ENCODE data around the gene RALGPS1.
"Not testable (repeated sequence)": the region's sequence is repeated elsewhere in the genome, so short reads cannot be mapped to it uniquely, and the experiment has no call there.

RALGPS1 gene

GRCh38 chr9:127140842-127141675 is 226.5 kb downstream of the RALGPS1 start:
- H3K4me3 ChIP-seq (ENCODE audit: low read depth, low read length): no peak overlapping the region
- H3K9ac ChIP-seq (ENCODE audit: low read depth, low read length): no peak overlapping the region
- no peaks in the 10 kb centered on the region for H3K36me3 ChIP-seq (ENCODE audit: control insufficient read depth, insufficient read depth, low read length)
- H3K4me1 ChIP-seq (ENCODE audit: control insufficient read depth, insufficient read depth, low read length): peaks cover 17% of the 10 kb centered on the region
- no peaks in the 10 kb centered on the region for H3K27me3 ChIP-seq (ENCODE audit: control insufficient read depth, insufficient read depth, low read length)
- H3K9me3 ChIP-seq (ENCODE audit: control insufficient read depth, insufficient read depth, low read length): no peaks in the 10 kb centered on the region
- no peak overlapping the region for H3K27ac ChIP-seq (ENCODE audit: low read depth, low read length)

GRCh38 chr9:127142291-127142690 is 227.7 kb downstream of the RALGPS1 start:
- no peaks in the 10 kb centered on the region for H3K9me3 ChIP-seq (ENCODE audit: control insufficient read depth, insufficient read depth, low read length)
- no peaks in the 10 kb centered on the region for H3K36me3 ChIP-seq (ENCODE audit: control insufficient read depth, insufficient read depth, low read length)
- H3K27me3 ChIP-seq (ENCODE audit: control insufficient read depth, insufficient read depth, low read length): no peaks in the 10 kb centered on the region
- H3K9ac ChIP-seq (ENCODE audit: low read depth, low read length): no peak overlapping the region
- no peak overlapping the region for H3K27ac ChIP-seq (ENCODE audit: low read depth, low read length)
- peaks cover 17% of the 10 kb centered on the region for H3K4me1 ChIP-seq (ENCODE audit: control insufficient read depth, insufficient read depth, low read length)
- H3K4me3 ChIP-seq (ENCODE audit: low read depth, low read length): no peak overlapping the region

- no peaks in the 10 kb centered on the region for H3K27me3 ChIP-seq (ENCODE audit: control insufficient read depth, insufficient read depth, low read length)
- H3K9me3 ChIP-seq (ENCODE audit: control insufficient read depth, insufficient read depth, low read length): no peaks in the 10 kb centered on the region
- H3K4me3 ChIP-seq (ENCODE audit: low read depth, low read length): no peak overlapping the region
- H3K36me3 ChIP-seq (ENCODE audit: control insufficient read depth, insufficient read depth, low read length): no peaks in the 10 kb centered on the region
- H3K9ac ChIP-seq (ENCODE audit: low read depth, low read length): no peak overlapping the region
- H3K27ac ChIP-seq (ENCODE audit: low read depth, low read length): no peak overlapping the region
- H3K4me1 ChIP-seq (ENCODE audit: control insufficient read depth, insufficient read depth, low read length): peaks cover 17% of the 10 kb centered on the region
These were observed 228.4 kb downstream of the RALGPS1 start for GRCh38 chr9:127142931-127143464.

GRCh38 chr9:127143920-127144465 is 229.4 kb downstream of the RALGPS1 start:
- Histone ChIP-seq H3K27me3 (ENCODE audit: control insufficient read depth, insufficient read depth, low read length) (no peaks in the 10 kb centered on the region), H3K9ac (ENCODE audit: low read depth, low read length) (no peak overlapping the region), H3K9me3 (ENCODE audit: control insufficient read depth, insufficient read depth, low read length) (no peaks in the 10 kb centered on the region), H3K36me3 (ENCODE audit: control insufficient read depth, insufficient read depth, low read length) (no peaks in the 10 kb centered on the region), H3K4me3 (ENCODE audit: low read depth, low read length) (no peak overlapping the region), H3K4me1 (ENCODE audit: control insufficient read depth, insufficient read depth, low read length) (peaks cover 17% of the 10 kb centered on the region), H3K27ac (ENCODE audit: low read depth, low read length) (no peak overlapping the region)

GRCh38 chr9:127144670-127145445 is 230.3 kb downstream of the RALGPS1 start:
- Histone ChIP-seq H3K36me3 (ENCODE audit: control insufficient read depth, insufficient read depth, low read length) (no peaks in the 10 kb centered on the region), H3K4me3 (ENCODE audit: low read depth, low read length) (no peak overlapping the region), H3K4me1 (ENCODE audit: control insufficient read depth, insufficient read depth, low read length) (peaks cover 17% of the 10 kb centered on the region), H3K27me3 (ENCODE audit: control insufficient read depth, insufficient read depth, low read length) (no peaks in the 10 kb centered on the region), H3K9ac (ENCODE audit: low read depth, low read length) (no peak overlapping the region), H3K9me3 (ENCODE audit: control insufficient read depth, insufficient read depth, low read length) (no peaks in the 10 kb centered on the region), H3K27ac (ENCODE audit: low read depth, low read length) (no peak overlapping the region)

GRCh38 chr9:127146841-127147240 is 232.3 kb downstream of the RALGPS1 start:
- not testable (repeated sequence) for H3K9me3 ChIP-seq (ENCODE audit: control insufficient read depth, insufficient read depth, low read length); H3K9ac ChIP-seq (ENCODE audit: low read depth, low read length); H3K27ac ChIP-seq (ENCODE audit: low read depth, low read length); H3K36me3 ChIP-seq (ENCODE audit: control insufficient read depth, insufficient read depth, low read length); H3K27me3 ChIP-seq (ENCODE audit: control insufficient read depth, insufficient read depth, low read length); H3K4me3 ChIP-seq (ENCODE audit: low read depth, low read length)
- peaks cover 16% of the 10 kb centered on the region for H3K4me1 ChIP-seq (ENCODE audit: control insufficient read depth, insufficient read depth, low read length)

GRCh38 chr9:127147251-127147650 is 232.7 kb downstream of the RALGPS1 start:
- H3K27ac ChIP-seq (ENCODE audit: low read depth, low read length): no peak overlapping the region
- no peak overlapping the region for H3K9ac ChIP-seq (ENCODE audit: low read depth, low read length)
- H3K36me3 ChIP-seq (ENCODE audit: control insufficient read depth, insufficient read depth, low read length): no peaks in the 10 kb centered on the region
- H3K27me3 ChIP-seq (ENCODE audit: control insufficient read depth, insufficient read depth, low read length): no peaks in the 10 kb centered on the region
- no peak overlapping the region for H3K4me3 ChIP-seq (ENCODE audit: low read depth, low read length)
- H3K9me3 ChIP-seq (ENCODE audit: control insufficient read depth, insufficient read depth, low read length): no peaks in the 10 kb centered on the region
- peaks cover 12% of the 10 kb centered on the region for H3K4me1 ChIP-seq (ENCODE audit: control insufficient read depth, insufficient read depth, low read length)

GRCh38 chr9:127148014-127148413 is 233.4 kb downstream of the RALGPS1 start:
- Histone ChIP-seq H3K4me3 (ENCODE audit: low read depth, low read length) (no peak overlapping the region), H3K9ac (ENCODE audit: low read depth, low read length) (no peak overlapping the region), H3K9me3 (ENCODE audit: control insufficient read depth, insufficient read depth, low read length) (no peaks in the 10 kb centered on the region), H3K27ac (ENCODE audit: low read depth, low read length) (no peak overlapping the region), H3K36me3 (ENCODE audit: control insufficient read depth, insufficient read depth, low read length) (no peaks in the 10 kb centered on the region), H3K27me3 (ENCODE audit: control insufficient read depth, insufficient read depth, low read length) (no peaks in the 10 kb centered on the region), H3K4me1 (ENCODE audit: control insufficient read depth, insufficient read depth, low read length) (peaks cover 5% of the 10 kb centered on the region; the same call in 1 of the 2 replicates)

GRCh38 chr9:127149010-127149409 is 234.4 kb downstream of the RALGPS1 start:
- Histone ChIP-seq H3K27ac (ENCODE audit: low read depth, low read length) (no peak overlapping the region), H3K36me3 (ENCODE audit: control insufficient read depth, insufficient read depth, low read length) (no peaks in the 10 kb centered on the region), H3K4me1 (ENCODE audit: control insufficient read depth, insufficient read depth, low read length) (no peaks in the 10 kb centered on the region), H3K27me3 (ENCODE audit: control insufficient read depth, insufficient read depth, low read length) (no peaks in the 10 kb centered on the region), H3K4me3 (ENCODE audit: low read depth, low read length) (no peak overlapping the region), H3K9me3 (ENCODE audit: control insufficient read depth, insufficient read depth, low read length) (no peaks in the 10 kb centered on the region), H3K9ac (ENCODE audit: low read depth, low read length) (no peak overlapping the region)

- no peaks in the 10 kb centered on the region for H3K9me3 ChIP-seq (ENCODE audit: control insufficient read depth, insufficient read depth, low read length)
- H3K4me3 ChIP-seq (ENCODE audit: low read depth, low read length): no peak overlapping the region
- no peak overlapping the region for H3K9ac ChIP-seq (ENCODE audit: low read depth, low read length)
- H3K4me1 ChIP-seq (ENCODE audit: control insufficient read depth, insufficient read depth, low read length): no peaks in the 10 kb centered on the region
- H3K36me3 ChIP-seq (ENCODE audit: control insufficient read depth, insufficient read depth, low read length): no peaks in the 10 kb centered on the region
- no peak overlapping the region for H3K27ac ChIP-seq (ENCODE audit: low read depth, low read length)
- no peaks in the 10 kb centered on the region for H3K27me3 ChIP-seq (ENCODE audit: control insufficient read depth, insufficient read depth, low read length)
These were observed 235.1 kb downstream of the RALGPS1 start for GRCh38 chr9:127149463-127150390.
